Astrocyte of the hippocampus (primary cell): Measurements from ENCODE around the gene GFPT2.

Experiments
- DNase-seq: peaks from one replicate; pipeline ENCODE4 v3.0.0; 2011; ENCODE audit warnings: low read depth, low spot score

GFPT2 gene

GRCh38 chr5:180333661-180334060 lies 19.5 kb downstream of the GFPT2 start:
- peak; percentile 67 for DNase-seq

- no peak for DNase-seq
Measured at GRCh38 chr5:180332861-180333260, 20.3 kb downstream of the GFPT2 start.

- peak; percentile 68 for DNase-seq
Measured at GRCh38 chr5:180332051-180332517, 21.1 kb downstream of the GFPT2 start.

- DNase-seq = no peak
Measured at GRCh38 chr5:180331647-180331950, 21.5 kb downstream of the GFPT2 start.

- DNase-seq = peak; percentile 94
Measured at GRCh38 chr5:180330810-180331646, 22.1 kb downstream of the GFPT2 start.

- no peak for DNase-seq
Measured at GRCh38 chr5:180330270-180330648, 22.9 kb downstream of the GFPT2 start.

GRCh38 chr5:180329606-180330269 lies 23.4 kb downstream of the GFPT2 start:
- DNase-seq = no peak

GRCh38 chr5:180329138-180329435 lies 24.0 kb downstream of the GFPT2 start:
- no peak for DNase-seq

GRCh38 chr5:180328296-180329137 lies 24.6 kb downstream of the GFPT2 start:
- peak; percentile 78 for DNase-seq

- DNase-seq = no peak
Measured at GRCh38 chr5:180326989-180327565, 26.1 kb downstream of the GFPT2 start.

GRCh38 chr5:180324601-180324950 lies 28.6 kb downstream of the GFPT2 start:
- no peak for DNase-seq

- peak; percentile 71 for DNase-seq
Measured at GRCh38 chr5:180323941-180324600, 29.1 kb downstream of the GFPT2 start.

- no peak for DNase-seq
Measured at GRCh38 chr5:180323160-180323559, 30.0 kb downstream of the GFPT2 start.

GRCh38 chr5:180318456-180319089 lies 34.6 kb downstream of the GFPT2 start:
- DNase-seq = no peak

- no peak for DNase-seq
Measured at GRCh38 chr5:180316586-180316985, 36.5 kb downstream of the GFPT2 start.

- peak; percentile 77 for DNase-seq
Measured at GRCh38 chr5:180315762-180316212, 37.3 kb downstream of the GFPT2 start.

- peak; percentile 89 for DNase-seq
Measured at GRCh38 chr5:180313677-180314505, 39.2 kb downstream of the GFPT2 start.

GRCh38 chr5:180311216-180311615 lies 41.9 kb downstream of the GFPT2 start:
- no peak for DNase-seq

- DNase-seq = no peak
Measured at GRCh38 chr5:180306796-180307195, 46.3 kb downstream of the GFPT2 start.

- DNase-seq = no peak
Measured at GRCh38 chr5:180305481-180305880, 47.7 kb downstream of the GFPT2 start.
